HepG2 (cell line): ENCODE results near the gene DUS1L. TPM values are rescaled to one million over a fixed set of nuclear protein-coding genes. Genes with fewer than 3 reads are reported as not detected.

Experiments
- ESRRA ChIP-seq: sonication (generic); formaldehyde crosslinking; IDR thresholded peaks from 2 replicates; pipeline ENCODE4 v1.5.1; 2020; ENCODE audit warnings: mild to moderate bottlenecking, low read depth, missing genetic modification reagents
- NFIB ChIP-seq: sonication (generic); formaldehyde crosslinking; IDR thresholded peaks from 2 replicates; pipeline ENCODE4 v1.9.0; 2021; ENCODE audit warnings: missing genetic modification reagents, mild to moderate bottlenecking, borderline replicate concordance
- NFIC ChIP-seq: IDR thresholded peaks from 2 replicates; pipeline ENCODE4 v1.6.1; 2012; ENCODE audit warnings: mild to moderate bottlenecking, low read length, inconsistent platforms
- NFYC ChIP-seq: IDR thresholded peaks from 2 replicates; pipeline ENCODE4 v1.6.1; 2016; ENCODE audit warnings: missing genetic modification reagents, missing compliant biosample characterization
- NRL ChIP-seq: sonication (generic); formaldehyde crosslinking; IDR thresholded peaks from 2 replicates; pipeline ENCODE4 v1.5.0; 2020; ENCODE audit warnings: missing genetic modification reagents, mild to moderate bottlenecking, moderate library complexity, borderline replicate concordance
- RCOR2 ChIP-seq: IDR thresholded peaks from 2 replicates; pipeline ENCODE4 v1.6.1; 2016; ENCODE audit warnings: missing biosample characterization, missing genetic modification reagents
- SRSF9 ChIP-seq: fragments of 200-400 bp; formaldehyde crosslinking; IDR thresholded peaks from 2 replicates; pipeline ENCODE4 v1.6.1; 2018; ENCODE audit warnings: borderline replicate concordance, mild to moderate bottlenecking, low read depth, low read length; ENCODE audit not compliant: insufficient read depth, poor library complexity, severe bottlenecking
- TOE1 ChIP-seq: sonication (generic); formaldehyde crosslinking; IDR thresholded peaks from 2 replicates; pipeline ENCODE4 v1.4.0; 2020; ENCODE audit warnings: mild to moderate bottlenecking, missing genetic modification reagents
- ZEB1 ChIP-seq: IDR thresholded peaks from 2 replicates; pipeline ENCODE4 v1.6.1; 2012; ENCODE audit warnings: mild to moderate bottlenecking, low read depth, inconsistent platforms; ENCODE audit not compliant: insufficient replicate concordance
- ZMAT3 ChIP-seq: sonication (generic); formaldehyde crosslinking; conservative IDR thresholded peaks from 2 replicates; pipeline ENCODE4 v1.7.0; 2021; ENCODE audit warnings: missing genetic modification reagents
- polyA plus RNA-seq, 8 experiments: library from polyadenylated mRNA; depleted of rRNA in 3 of 8; stranded (reverse) in 7 of 8; unstranded in 1 of 8; fragments of >200 nt; fragmentation: Illumina TruSeq in 4 of 8; extraction: Trizol in 4 of 8; gene quantifications; 2 replicates each; pipeline versions ENCODE4 v1.2.1 to v1.2.3, GENCODE V29; 2011 to 2016; ENCODE audit warnings: low read depth in 4 of 8, missing spikeins in 1 of 8, mixed read lengths in 1 of 8; ENCODE audit not compliant: insufficient read depth in 1 of 8
- total RNA-seq, 5 experiments: library from RNA; depleted of rRNA; stranded (reverse); fragments of >200 nt; fragmentation: Illumina TruSeq; extraction: Trizol; gene quantifications; 2 replicates each; pipeline ENCODE4 v1.2.3, GENCODE V29; 2016; ENCODE audit warnings: low read depth in 1 of 5
- TF ChIP-seq, protein P1 (sequence below): sonication (generic); formaldehyde crosslinking; IDR thresholded peaks from 2 replicates; pipeline ENCODE4 v1.4.0; 2020; ENCODE audit warnings: low read depth, mild to moderate bottlenecking, missing genetic modification reagents
- TF ChIP-seq, protein P2 (sequence below): sonication (generic); formaldehyde crosslinking; IDR thresholded peaks from 2 replicates; pipeline ENCODE4; 2020; ENCODE audit warnings: missing genetic modification reagents, mild to moderate bottlenecking, borderline replicate concordance
- TF ChIP-seq, protein P3 (sequence below): sonication (generic); formaldehyde crosslinking; IDR thresholded peaks from 2 replicates; pipeline ENCODE4 v1.8.0; 2022; ENCODE audit warnings: mild to moderate bottlenecking, missing genetic modification reagents; ENCODE audit not compliant: insufficient replicate concordance
- TF ChIP-seq, protein P4 (sequence below): sonication (generic); formaldehyde crosslinking; IDR thresholded peaks from 2 replicates; pipeline ENCODE4 v1.5.1; 2020; ENCODE audit warnings: missing genetic modification reagents, mild to moderate bottlenecking, borderline replicate concordance
- TF ChIP-seq, protein P5 (sequence below): sonication (generic); formaldehyde crosslinking; IDR thresholded peaks from 2 replicates; pipeline ENCODE4 v1.4.0; 2020; ENCODE audit warnings: missing genetic modification reagents
- TF ChIP-seq, protein P6 (sequence below): sonication (generic); formaldehyde crosslinking; IDR thresholded peaks from 2 replicates; pipeline ENCODE4 v1.4.0; 2020; ENCODE audit warnings: mild to moderate bottlenecking, missing genetic modification reagents

DUS1L gene
- total and polyA plus RNA-seq, 2 of the 13 experiments (the other 11 are each of a cell fraction or from before 2014, with no cell fraction given) = 81.0 to 109 TPM

DNA sequence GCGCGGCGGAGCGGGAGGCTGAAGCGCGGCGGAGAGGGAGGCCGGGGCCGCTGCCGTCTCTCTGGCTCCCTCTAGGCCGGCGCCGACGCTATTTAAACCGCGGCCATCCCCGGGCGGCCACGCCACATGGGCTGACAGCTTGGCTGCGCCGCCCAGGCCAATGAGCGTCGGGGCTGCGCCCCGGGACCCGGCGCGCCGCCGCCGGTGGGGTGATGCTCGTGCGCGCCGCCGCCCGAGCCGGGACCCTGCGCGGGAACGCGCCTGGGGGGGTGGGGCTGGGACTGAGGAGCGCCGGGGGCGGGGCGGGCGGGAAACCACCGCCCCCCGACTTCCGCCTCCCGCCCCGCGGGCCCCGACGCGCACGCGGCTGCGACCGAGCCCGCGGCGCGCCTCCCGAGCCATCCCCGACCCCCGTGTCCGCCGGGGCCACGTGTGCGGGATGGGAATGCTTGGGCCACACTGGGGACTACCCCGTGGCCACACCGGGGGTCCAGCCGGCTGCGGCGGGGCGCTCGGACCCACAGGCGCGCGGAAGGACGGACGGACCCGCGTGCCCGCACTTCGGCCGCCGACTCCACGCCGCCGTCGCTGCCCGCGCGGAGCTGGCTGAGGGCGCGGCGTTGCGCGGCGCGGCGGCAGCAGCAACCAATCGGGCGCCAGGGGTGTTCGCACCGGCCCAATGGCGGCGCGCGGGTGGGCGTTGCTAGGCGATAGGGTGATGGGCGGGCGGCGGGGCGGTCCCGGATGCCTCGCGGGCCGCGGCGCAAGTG, 32.8 kb upstream of the DUS1L start, which contains the start of gene FASN (continued):
- TF ChIP-seq, protein P1, sequence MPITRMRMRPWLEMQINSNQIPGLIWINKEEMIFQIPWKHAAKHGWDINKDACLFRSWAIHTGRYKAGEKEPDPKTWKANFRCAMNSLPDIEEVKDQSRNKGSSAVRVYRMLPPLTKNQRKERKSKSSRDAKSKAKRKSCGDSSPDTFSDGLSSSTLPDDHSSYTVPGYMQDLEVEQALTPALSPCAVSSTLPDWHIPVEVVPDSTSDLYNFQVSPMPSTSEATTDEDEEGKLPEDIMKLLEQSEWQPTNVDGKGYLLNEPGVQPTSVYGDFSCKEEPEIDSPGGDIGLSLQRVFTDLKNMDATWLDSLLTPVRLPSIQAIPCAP = peak; percentile 55; the same call in 1 of the 2 replicates
- no peak for TF ChIP-seq RCOR2 (CRISPR knock-in tag)
- TF ChIP-seq, protein P2, sequence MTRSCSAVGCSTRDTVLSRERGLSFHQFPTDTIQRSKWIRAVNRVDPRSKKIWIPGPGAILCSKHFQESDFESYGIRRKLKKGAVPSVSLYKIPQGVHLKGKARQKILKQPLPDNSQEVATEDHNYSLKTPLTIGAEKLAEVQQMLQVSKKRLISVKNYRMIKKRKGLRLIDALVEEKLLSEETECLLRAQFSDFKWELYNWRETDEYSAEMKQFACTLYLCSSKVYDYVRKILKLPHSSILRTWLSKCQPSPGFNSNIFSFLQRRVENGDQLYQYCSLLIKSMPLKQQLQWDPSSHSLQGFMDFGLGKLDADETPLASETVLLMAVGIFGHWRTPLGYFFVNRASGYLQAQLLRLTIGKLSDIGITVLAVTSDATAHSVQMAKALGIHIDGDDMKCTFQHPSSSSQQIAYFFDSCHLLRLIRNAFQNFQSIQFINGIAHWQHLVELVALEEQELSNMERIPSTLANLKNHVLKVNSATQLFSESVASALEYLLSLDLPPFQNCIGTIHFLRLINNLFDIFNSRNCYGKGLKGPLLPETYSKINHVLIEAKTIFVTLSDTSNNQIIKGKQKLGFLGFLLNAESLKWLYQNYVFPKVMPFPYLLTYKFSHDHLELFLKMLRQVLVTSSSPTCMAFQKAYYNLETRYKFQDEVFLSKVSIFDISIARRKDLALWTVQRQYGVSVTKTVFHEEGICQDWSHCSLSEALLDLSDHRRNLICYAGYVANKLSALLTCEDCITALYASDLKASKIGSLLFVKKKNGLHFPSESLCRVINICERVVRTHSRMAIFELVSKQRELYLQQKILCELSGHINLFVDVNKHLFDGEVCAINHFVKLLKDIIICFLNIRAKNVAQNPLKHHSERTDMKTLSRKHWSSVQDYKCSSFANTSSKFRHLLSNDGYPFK (CRISPR knock-in tag) = no peak
- TF ChIP-seq, protein P3, sequence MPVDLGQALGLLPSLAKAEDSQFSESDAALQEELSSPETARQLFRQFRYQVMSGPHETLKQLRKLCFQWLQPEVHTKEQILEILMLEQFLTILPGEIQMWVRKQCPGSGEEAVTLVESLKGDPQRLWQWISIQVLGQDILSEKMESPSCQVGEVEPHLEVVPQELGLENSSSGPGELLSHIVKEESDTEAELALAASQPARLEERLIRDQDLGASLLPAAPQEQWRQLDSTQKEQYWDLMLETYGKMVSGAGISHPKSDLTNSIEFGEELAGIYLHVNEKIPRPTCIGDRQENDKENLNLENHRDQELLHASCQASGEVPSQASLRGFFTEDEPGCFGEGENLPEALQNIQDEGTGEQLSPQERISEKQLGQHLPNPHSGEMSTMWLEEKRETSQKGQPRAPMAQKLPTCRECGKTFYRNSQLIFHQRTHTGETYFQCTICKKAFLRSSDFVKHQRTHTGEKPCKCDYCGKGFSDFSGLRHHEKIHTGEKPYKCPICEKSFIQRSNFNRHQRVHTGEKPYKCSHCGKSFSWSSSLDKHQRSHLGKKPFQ (CRISPR knock-in tag) = no peak
- TF ChIP-seq, protein P4, sequence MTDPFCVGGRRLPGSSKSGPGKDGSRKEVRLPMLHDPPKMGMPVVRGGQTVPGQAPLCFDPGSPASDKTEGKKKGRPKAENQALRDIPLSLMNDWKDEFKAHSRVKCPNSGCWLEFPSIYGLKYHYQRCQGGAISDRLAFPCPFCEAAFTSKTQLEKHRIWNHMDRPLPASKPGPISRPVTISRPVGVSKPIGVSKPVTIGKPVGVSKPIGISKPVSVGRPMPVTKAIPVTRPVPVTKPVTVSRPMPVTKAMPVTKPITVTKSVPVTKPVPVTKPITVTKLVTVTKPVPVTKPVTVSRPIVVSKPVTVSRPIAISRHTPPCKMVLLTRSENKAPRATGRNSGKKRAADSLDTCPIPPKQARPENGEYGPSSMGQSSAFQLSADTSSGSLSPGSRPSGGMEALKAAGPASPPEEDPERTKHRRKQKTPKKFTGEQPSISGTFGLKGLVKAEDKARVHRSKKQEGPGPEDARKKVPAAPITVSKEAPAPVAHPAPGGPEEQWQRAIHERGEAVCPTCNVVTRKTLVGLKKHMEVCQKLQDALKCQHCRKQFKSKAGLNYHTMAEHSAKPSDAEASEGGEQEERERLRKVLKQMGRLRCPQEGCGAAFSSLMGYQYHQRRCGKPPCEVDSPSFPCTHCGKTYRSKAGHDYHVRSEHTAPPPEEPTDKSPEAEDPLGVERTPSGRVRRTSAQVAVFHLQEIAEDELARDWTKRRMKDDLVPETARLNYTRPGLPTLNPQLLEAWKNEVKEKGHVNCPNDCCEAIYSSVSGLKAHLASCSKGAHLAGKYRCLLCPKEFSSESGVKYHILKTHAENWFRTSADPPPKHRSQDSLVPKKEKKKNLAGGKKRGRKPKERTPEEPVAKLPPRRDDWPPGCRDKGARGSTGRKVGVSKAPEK (CRISPR knock-in tag) = no peak
- TF ChIP-seq, protein P5, sequence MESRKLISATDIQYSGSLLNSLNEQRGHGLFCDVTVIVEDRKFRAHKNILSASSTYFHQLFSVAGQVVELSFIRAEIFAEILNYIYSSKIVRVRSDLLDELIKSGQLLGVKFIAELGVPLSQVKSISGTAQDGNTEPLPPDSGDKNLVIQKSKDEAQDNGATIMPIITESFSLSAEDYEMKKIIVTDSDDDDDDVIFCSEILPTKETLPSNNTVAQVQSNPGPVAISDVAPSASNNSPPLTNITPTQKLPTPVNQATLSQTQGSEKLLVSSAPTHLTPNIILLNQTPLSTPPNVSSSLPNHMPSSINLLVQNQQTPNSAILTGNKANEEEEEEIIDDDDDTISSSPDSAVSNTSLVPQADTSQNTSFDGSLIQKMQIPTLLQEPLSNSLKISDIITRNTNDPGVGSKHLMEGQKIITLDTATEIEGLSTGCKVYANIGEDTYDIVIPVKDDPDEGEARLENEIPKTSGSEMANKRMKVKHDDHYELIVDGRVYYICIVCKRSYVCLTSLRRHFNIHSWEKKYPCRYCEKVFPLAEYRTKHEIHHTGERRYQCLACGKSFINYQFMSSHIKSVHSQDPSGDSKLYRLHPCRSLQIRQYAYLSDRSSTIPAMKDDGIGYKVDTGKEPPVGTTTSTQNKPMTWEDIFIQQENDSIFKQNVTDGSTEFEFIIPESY (CRISPR knock-in tag) = no peak
- no peak for TF ChIP-seq ZEB1
- no peak for TF ChIP-seq NFIC
- TF ChIP-seq TOE1 = no peak; the same call in 1 of the 2 replicates
- peak; percentile 85 for TF ChIP-seq NFYC (CRISPR knock-in tag)
- peak; percentile 79 for TF ChIP-seq ESRRA
- no peak for TF ChIP-seq NFIB
- TF ChIP-seq NRL (CRISPR knock-in tag) = no peak
- TF ChIP-seq SRSF9 = no peak
- TF ChIP-seq, protein P6, sequence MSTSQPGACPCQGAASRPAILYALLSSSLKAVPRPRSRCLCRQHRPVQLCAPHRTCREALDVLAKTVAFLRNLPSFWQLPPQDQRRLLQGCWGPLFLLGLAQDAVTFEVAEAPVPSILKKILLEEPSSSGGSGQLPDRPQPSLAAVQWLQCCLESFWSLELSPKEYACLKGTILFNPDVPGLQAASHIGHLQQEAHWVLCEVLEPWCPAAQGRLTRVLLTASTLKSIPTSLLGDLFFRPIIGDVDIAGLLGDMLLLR = peak; percentile 79
- peak; percentile 91 for TF ChIP-seq ZMAT3 (CRISPR knock-in tag)
